Stimulated activated CD8-positive, alpha-beta memory T cell treated with anti-CD3 and anti-CD28 coated beads, Interleukin-4, amount 100 ng/mL, for 48 hours (primary cell): Measurements from ENCODE around the gene PLCD3.

Experiments used
- DNase-seq: peaks from one replicate; pipeline ENCODE4 v3.0.0-alpha.2; 2020

PLCD3 gene

DNA sequence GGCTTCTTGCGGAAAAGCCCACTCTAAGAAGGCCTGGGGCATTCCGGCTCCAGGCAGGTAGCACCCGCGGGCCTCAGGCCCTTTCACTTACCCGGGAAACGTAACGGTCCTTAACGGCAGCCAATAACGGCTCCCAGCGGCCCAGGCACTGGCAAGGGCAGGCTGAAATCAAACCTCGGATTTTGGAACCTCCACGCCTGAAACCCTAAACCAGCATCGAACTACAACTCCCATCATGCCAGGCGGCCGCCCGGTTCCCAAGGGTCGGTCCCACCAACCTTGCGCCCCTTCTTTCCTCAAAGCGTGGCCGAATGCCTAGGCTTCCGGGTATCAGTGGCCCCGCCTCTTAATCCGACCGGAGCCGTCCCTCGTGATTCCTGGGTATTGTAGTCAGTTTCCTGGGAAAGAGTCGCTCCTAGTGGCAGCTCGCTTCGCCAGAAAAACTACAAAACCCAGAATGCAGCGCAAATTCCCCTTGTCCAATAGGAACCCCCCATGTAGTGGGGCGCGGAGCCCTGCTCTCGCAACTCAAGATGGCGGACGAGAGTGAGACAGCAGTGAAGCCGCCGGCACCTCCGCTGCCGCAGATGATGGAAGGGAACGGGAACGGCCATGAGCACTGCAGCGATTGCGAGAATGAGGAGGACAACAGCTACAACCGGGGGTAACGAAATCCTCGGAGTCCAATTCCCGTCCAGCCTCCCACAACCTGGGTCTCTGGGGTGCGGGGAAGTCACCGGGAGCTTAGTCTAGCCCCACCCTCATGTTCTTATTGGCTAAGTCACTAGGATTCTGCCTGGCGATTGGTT lies 71.3 kb downstream of the PLCD3 start, which contains the start of gene NMT1:
NMT1 (plus strand) TSS at position 521 of the 809 bp plus-strand sequence; CDS start at position 534, 13 bp downstream.
- peak; percentile 96 for DNase-seq

DNA sequence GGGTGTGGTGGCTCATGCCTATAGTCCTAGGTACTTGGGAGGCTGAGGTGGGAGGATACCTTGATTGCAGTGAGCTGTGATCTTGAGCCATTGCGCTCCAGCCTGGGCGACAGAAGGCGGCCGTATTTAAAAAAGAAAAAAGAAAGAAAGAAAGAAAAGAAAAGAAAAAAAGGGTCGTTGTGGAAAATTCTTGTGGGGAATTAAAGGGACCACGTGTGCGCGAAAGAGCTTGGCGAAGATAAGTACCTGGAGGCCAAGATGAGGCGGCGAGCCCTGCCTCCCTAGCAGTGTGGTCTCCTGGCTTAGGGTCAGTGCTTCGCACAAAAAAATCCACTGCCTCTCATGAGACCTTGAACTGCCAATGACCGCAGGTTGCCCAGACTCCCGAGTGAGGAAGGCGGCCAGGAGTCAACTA lies 71.9 kb downstream of the PLCD3 start:
- DNase-seq, result no peak
